NCI-H2227 (cell line): Measurements from ENCODE around the gene SMIM32.
A peak's percentile ranks its signal among the peaks of the same experiment; 100 is the strongest.

Source experiments
- DNase-seq: peaks from one replicate; lab custom pipeline; 2025; ENCODE audit not compliant: unreplicated experiment; lab: John Stamatoyannopoulos, UW

Gene SMIM32

DNA sequence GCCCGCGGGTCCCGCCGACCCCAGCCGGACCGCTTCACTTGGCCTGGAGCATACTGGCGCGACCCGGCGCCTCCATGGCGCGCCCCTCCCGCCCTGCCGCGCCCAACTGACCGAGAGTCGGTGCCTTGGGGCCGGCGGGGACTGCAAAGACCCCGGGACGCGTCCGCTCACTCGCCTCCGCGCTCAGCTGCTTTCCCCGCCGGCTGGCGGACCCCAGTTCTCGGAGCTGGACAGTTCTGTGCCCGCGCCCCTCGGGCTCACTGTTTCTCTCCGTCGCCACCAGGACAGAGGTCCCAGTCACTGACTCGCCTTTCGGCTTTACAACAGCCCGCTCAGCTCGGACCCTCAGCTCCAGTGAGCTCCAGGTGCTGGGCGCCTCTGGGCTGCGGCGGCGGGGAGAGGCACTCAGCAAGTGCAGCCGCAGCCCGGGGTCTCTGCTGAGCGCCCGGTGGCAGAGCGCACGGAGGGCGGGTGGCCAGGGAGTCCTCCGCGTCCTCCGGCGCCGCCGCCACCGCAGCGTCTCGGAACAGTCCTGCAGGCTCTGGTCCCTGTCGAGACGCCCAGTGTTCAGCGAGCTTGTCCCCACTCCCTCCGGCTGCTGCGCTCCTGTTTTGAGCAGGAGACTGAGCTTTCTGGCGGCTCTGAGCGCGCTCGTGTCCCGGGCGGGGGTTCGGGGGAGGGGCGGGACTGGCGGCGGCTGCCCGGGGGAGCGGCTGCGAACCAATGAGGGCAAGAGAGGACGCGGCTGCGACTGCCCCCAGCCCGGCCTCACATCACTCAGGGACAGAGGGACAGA, at the start of gene SMIM32:
TSS of gene SMIM32 (minus strand) at position 637 of the 796 bp plus-strand sequence. CDS start 638 bp downstream, outside the sequence.
- peak; percentile 59 for DNase-seq

DNA sequence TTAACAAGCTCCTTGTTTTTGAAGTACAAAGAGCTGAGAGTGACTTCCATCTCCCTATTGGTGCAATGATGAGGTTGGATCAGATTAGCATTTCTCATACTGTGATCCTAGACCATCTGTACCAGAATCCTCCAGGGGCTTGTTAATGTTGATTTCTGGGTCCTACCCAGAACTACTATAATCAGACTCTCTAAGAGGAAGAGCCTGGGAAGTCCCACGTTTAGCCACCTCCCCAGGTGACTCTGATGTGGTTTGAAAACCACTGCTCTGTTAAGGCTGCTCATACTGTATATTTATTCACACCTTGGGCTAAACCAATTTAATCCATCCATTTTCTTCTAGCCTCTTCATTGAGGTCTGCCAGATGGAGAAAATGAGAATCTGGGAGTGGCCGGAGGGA, 49.6 kb upstream of the SMIM32 start:
- no peak for DNase-seq

DNA sequence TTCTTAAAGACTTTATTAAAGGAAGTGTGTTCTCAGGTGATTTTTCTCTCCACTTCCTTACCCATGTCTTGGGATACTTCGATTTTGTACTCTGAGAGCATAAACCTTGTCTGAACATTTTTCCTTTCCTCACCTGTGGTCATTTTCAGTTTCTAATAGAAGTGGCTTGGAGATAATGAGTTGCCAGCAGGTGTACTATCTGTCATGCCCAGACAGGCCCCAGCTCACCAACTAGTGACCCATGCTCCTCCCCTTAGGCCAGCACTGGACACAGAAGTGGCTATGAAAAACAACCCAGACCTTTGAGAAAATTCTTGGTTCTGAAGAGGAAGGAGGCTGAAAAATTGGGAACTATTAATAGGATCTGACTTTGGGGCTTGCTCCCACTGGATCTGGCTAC, 49.2 kb upstream of the SMIM32 start:
- no peak for DNase-seq

DNA sequence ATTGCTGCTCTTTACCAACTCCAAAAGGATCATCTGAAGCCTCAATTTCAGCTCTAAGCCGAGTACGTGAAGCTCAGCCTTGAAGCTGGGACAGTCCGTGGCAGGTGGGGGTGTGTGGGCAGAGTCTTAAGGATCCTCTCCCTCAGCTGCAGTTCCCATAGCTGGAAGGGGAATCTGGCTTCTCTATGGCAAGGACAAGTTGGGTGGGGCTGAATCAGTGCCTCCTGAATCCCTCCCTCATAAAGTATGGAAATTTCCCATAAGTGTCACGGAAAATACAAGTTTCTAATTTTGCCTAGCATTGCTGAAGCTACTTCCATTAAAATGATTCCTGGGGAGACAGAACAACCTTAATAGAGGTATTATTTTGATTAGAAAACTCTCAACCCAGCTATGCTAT, 47.9 kb upstream of the SMIM32 start:
- no peak for DNase-seq

DNA sequence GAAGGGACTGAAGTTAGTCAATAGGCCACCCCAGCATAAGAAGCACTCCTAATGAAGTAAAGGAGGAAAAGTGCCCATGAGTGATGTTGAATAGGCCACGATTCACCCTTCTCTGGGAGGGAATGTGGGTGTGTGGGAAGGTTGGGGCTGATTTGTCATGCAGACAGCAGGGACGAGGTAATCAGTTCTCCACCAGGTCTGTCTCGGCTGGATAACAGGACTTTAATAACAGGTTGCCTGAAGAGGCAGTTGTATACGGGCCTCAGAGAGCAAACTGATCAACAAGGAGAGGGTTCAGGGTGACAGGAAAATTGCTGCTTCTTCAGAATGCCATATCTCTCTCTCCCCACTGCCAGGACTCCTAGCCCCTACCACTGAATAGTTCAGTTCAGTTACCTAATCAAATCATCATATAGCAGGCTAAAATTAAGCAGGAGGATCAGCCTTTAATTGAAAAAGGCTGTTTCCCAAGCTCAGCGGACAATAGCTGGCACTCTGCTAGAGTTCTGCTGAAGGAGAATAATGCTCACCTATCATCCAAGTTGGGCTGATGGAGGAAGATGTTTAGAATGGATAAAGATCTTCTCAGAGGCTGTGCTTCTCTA, 43.6 kb upstream of the SMIM32 start:
- peak; percentile 88 for DNase-seq

DNA sequence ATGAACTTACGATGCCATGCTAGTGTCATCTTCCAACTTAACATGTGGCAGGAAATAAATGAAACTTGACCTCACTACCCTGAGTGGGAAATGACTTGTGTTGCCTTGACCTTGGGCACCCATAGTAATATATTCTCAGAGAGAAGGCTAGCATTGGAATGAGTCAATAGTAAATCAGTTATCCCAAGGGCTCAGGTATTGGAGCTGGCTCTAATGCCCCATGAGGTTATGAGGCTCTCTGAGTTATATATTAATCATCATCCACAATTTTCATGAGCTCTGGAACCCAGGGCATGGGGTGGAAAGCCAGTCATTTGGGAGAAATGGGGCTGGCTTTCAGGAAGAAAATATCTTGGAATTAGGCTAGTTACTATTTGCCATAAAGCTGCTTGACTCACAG, 42.4 kb upstream of the SMIM32 start:
- DNase-seq: no peak

- DNase-seq: no peak
Observed at GRCh38 chr5:136232316-136232715, 39.4 kb upstream of the SMIM32 start.

DNA sequence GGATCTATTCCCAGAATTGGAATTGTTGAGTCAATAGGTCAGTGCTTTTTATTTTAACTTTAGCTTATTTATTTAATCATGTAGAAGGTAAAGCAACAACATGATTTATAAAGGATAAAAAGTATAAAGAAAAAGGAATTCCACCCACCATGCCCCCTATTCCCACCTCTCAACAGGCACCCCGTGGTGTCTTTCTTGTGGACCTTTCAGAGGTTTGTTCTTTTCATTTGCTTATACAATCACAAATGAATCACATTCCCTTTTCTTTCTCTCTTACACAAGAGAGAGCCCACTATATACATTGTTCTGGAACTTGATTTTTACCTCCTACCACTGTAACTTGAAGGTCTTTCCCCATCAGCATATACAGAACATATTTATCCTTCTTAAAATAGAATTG, 37.2 kb upstream of the SMIM32 start:
- DNase-seq: no peak

DNA sequence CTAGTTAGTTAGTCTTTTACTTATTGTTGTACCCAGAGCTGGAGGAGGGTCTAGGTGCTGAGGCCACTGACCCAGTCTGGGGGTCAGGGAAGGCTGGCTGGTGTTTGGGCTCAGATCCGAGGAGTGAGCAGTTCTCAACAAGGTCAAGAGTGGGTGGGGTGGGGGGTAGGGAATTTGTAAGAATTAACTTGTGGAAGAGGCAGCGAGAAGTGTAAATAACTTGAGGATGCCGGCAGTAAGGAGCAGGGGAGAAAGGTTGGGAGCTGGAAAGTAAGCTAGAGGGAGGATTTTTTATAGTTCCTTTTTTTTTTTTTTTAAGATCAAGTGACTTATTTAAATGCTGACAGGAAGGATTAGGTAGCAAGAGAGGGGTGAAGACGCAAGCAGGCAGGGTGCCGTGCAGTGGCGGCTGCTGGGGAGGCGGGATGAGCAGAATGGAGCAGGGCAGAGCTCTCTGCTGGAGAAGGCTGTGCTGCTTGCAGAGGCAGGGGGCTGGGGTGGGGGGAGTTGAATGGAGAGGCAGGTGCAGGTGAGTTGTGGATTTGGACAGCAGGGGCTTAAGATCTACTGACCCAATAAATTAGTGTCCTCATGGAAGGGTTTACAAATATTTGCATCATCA, 35.3 kb upstream of the SMIM32 start:
- no peak for DNase-seq

DNA sequence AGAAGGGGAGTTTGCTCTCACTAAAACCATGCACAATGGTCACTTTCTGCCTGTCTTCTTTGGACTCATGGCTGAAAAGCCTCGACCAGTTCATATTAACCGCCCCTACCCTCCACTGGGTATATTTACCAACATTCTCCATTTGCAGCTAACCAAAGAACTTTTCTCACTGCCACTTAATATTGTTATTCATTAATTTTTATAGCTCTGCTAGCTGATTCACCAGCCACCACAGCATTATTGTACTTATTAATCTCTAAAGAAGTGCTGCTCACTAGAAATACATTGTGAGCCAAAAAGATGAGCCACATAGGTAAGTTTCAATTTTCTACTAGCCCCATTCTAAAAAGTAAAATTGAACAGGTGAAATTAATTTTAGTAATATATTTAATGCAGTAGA, 33.4 kb upstream of the SMIM32 start:
- DNase-seq: no peak

DNA sequence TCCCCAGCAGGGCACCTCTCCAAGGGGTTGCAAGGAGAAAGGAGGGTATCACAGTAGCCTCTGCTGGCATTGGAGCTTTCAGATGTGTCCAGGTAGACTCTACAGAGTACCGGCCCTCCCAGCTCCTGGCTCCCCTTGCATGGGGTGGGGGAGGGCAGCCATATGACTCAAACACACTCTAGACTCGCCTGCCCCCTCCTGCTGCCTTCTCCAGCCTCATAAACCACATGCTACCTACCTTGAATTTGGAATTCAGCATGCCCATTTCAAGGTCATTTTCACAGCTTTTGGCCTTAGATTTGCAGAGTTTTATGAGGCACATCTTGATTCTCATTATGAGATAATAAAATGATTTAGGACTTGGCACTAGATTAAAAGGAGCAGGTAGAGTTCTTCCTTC, 32.8 kb upstream of the SMIM32 start:
- no peak for DNase-seq

- no peak for DNase-seq
Observed at GRCh38 chr5:136222580-136223235, 29.7 kb upstream of the SMIM32 start.

- DNase-seq: no peak
Observed at GRCh38 chr5:136221340-136221739, 28.4 kb upstream of the SMIM32 start.

DNA sequence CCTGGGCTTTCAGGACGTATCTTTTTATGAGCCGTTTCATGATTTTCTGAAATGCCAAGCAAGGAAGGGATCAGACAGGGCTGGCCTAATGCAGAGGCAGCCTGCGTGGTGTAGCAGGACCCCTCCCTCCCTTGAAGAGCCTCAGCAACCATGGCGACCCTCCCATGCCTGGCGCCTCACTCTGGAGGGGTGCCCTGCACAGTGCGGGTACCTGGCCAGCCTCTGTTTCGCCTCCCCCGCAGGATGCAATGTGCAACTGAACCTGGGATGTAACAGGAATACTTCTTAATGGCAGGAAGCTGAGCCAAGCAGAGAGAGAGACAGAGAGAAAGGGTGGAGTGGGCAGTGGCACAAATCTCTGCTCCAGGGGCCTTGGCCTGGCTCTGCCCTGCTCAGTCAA, 23.3 kb upstream of the SMIM32 start:
- no peak for DNase-seq

DNA sequence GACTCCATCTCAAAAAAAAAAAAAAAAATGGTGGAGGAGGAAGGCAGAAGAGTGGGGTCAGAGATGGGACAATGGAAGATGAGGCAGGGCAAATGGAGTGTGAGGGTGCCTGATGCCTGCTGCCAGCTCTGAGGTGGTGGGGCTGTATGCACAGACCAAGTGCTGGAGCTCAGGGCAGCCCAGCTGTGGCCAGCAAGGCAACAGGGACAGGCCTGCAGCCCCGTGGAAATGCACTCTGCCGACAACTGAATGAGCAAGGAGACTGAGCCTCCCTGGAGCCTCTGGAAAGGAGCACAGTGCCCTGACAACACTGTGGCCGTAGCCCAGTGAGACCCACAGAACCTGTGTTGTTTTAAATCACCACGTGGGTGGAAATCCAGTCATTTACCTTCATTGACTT, 22.9 kb upstream of the SMIM32 start:
- no peak for DNase-seq

GRCh38 chr5:136213919-136214493, 21.0 kb upstream of the SMIM32 start:
- DNase-seq: no peak

DNA sequence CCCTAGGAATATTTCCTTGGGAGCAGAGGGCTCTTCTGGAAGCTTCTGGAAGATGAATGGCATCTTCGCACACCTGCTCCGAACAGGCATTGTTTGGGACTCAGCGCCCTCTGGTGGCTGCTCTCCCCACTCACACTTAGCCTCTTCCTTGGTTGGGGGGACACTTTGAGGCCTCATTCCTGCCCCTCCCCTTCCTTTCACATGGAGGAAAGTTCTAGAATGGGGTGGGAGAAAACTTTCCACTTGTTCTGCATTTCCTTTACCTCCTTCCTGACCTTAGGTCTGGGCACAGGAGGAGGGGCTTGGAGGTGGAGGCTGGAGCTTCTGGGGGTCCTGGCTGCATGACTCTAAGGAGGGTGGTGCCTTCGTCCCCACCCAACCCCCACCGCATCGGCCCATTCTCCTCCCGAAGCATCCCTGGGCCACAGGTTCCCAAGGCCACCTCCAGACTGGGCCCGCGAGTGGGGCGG, 19.3 kb upstream of the SMIM32 start:
- DNase-seq: peak; percentile 44

- DNase-seq: no peak
Observed at GRCh38 chr5:136211282-136212040, 18.5 kb upstream of the SMIM32 start.

DNA sequence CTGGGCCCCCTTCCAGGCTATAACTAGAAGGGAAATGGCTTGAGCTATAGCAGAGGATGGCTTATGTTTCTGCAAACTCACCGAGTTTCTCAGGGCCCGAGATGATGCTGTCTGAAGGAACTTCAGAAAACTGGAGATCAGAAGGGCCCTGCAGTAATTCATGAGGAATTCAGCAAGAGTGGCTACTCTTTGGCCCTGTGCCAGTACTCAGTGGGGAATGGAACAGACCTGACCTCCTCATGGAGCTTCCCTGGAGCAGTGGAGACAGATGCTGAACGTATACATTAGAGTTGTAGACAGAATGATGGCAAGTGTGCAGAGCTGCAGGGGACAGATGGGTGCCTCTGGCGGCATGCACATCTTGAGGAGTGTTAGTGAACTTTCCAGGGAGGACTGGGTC, 17.3 kb upstream of the SMIM32 start:
- DNase-seq: peak; percentile 19

DNA sequence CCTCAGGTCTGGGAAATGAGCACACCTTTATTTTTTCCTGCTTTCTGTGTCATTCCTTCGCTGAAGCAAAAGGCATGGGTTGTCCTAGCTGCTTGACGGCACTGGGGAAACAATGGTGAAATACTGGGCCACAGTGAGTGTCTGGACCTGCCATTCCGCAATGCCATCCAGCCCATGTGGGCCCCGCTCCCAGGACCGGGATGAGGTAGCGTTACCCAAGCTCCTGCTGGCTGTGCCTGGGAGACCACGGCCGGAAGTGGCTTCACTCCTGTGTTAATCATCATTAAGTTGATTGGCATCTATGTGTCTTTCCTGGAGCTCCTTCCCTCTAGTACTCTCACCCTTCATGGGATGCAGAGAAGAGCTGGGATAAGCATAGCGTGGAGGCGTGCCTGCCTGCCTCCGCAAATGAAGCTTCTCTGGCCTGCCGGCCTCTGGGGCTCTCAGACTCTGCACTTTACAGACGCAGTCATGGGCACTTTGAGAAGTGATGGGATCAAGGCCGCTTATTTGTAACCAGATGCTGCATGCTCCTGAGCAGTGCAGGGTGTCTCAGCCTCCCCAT, 16.5 kb upstream of the SMIM32 start:
- no peak for DNase-seq
